ENCODE results near the gene PLXDC1. TPM values are rescaled to one million over a fixed set of nuclear protein-coding genes. Genes with fewer than 3 reads are reported as not detected.

The PLXDC1 gene
- total RNA-seq, 1 donor from 2014 or later, result 37.4 TPM

DNA sequence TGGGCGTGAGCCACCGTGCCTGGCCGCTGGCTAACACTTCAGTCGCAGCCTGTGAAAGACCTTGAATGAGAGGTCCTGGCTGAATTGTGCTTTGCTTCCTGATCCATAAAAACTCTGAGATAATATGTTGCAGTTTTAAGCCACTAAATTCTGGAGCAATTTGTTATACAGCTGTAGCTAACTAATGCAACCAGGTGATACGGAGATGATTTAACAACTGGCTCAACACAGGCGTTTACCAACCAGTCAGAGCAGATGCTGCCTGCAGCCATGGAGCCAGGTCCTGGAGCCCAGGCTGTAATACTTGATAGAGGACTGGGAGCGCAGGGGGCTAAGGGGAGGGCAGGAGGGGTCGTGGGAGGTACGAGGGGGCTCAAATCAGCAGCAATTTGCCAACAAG, 50.9 kb downstream of the PLXDC1 start:
- peaks cover 28% of the 10 kb centered on the region for H3K4me1 Mint-ChIP-seq (ENCODE audit: low read depth)

DNA sequence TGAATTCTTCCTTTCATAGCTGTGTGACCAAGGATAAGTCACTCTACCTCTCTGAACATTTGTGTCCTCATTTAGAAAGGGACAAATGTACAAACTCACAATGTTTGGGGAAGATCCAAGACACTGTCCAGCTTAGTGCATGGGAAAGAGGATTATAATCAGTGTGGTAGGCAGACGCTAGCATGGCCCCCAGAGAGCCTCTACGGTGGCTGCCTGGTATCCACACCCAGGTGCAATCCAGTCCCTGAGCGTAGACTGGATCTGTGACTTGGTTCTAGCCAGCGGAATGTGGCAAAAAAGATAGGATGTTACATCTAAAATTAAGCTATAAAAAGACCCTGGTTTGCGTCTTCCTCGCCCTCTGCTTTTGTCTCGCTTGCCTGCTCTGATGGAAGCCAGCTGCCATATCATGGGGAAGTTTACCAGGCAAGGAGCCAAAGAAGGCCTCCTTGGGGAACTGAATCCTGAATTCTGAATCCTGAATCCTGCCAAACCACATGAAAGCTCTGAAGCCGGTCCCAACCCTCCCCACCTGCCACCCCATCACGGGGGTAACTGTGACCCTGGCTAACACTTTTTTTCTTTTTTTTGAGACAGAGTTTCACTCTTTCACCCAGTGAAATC, 51.7 kb downstream of the PLXDC1 start:
- Mint-ChIP-seq H3K36me3 (ENCODE audit: low read depth) (no peaks in the 10 kb centered on the region), H3K9me3 (ENCODE audit: low read depth) (no peaks in the 10 kb centered on the region), H3K4me1 (ENCODE audit: low read depth) (peaks cover 34% of the 10 kb centered on the region), H3K27ac (ENCODE audit: unreplicated experiment) (peak overlapping the region; percentile 66), H3K27me3 (ENCODE audit: low read depth) (no peaks in the 10 kb centered on the region), H3K4me3 (ENCODE audit: unreplicated experiment) (no peak overlapping the region)
- DNase-seq (ENCODE audit: low spot score), result no peak
- TF ChIP-seq, protein P1, sequence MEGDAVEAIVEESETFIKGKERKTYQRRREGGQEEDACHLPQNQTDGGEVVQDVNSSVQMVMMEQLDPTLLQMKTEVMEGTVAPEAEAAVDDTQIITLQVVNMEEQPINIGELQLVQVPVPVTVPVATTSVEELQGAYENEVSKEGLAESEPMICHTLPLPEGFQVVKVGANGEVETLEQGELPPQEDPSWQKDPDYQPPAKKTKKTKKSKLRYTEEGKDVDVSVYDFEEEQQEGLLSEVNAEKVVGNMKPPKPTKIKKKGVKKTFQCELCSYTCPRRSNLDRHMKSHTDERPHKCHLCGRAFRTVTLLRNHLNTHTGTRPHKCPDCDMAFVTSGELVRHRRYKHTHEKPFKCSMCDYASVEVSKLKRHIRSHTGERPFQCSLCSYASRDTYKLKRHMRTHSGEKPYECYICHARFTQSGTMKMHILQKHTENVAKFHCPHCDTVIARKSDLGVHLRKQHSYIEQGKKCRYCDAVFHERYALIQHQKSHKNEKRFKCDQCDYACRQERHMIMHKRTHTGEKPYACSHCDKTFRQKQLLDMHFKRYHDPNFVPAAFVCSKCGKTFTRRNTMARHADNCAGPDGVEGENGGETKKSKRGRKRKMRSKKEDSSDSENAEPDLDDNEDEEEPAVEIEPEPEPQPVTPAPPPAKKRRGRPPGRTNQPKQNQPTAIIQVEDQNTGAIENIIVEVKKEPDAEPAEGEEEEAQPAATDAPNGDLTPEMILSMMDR (IDR thresholded peaks at IDR 0.05), result no peak

More for the DNA sequence above, 50.9 kb downstream of the PLXDC1 start:
- Mint-ChIP-seq H3K36me3 (ENCODE audit: low read depth) (no peaks in the 10 kb centered on the region), H3K9me3 (ENCODE audit: low read depth) (no peaks in the 10 kb centered on the region), H3K27me3 (ENCODE audit: low read depth) (no peaks in the 10 kb centered on the region), H3K4me3 (ENCODE audit: unreplicated experiment) (no peak overlapping the region), H3K27ac (ENCODE audit: unreplicated experiment) (no peak overlapping the region)
- DNase-seq (ENCODE audit: low spot score), result no peak
- TF ChIP-seq, protein P1 (IDR thresholded peaks at IDR 0.05), result no peak

DNA sequence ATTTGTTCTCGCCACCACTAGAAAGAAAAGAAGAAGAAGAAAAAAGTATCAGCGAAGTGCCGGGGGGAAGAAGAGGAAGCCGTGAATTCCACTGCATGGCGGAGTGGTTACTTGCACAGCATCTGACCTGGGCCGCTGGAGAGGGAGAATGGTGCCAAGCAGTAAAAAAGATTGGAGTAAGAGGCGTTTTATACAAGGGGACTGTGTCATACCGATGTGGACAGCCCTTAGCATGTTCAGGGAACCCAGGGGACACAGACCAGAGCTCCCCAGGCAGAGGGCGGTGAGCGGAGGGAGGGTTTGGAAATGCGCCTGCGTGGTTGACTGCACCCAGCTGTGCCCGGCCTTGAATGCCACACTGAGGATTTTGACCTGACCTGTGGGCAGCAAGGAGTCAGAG, 52.8 kb downstream of the PLXDC1 start:
- Mint-ChIP-seq H3K36me3 (ENCODE audit: low read depth) (no peaks in the 10 kb centered on the region), H3K27ac (ENCODE audit: unreplicated experiment) (peak overlapping the region; percentile 0), H3K4me3 (ENCODE audit: unreplicated experiment) (no peak overlapping the region)

DNA sequence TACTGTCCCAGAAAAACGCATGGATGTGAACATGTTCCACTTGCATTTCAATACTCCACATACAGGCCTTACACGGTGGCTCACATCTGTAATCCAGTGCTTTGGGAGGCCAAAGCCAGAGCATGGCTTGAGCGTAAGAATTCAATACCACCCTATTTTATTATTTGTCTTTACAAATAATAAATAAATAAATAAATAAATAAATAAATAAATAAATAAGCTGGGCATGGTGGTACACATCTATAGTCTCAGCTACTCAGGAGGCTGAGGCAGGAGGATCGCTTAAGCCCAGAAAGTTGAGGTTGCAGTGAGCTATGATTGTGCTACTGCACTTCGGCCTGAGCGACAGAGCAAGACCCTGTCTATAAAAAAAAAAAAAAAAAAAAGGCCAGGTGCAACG, 53.9 kb downstream of the PLXDC1 start:
- no peaks in the 10 kb centered on the region for H3K9me3 Mint-ChIP-seq (ENCODE audit: low read depth)
- peaks cover 39% of the 10 kb centered on the region for H3K4me1 Mint-ChIP-seq (ENCODE audit: low read depth)
- DNase-seq (ENCODE audit: low spot score), result no peak
- H3K27ac Mint-ChIP-seq (ENCODE audit: unreplicated experiment), result no peak overlapping the region
- H3K4me3 Mint-ChIP-seq (ENCODE audit: unreplicated experiment), result no peak overlapping the region
- H3K36me3 Mint-ChIP-seq (ENCODE audit: low read depth), result no peaks in the 10 kb centered on the region
- H3K27me3 Mint-ChIP-seq (ENCODE audit: low read depth), result no peaks in the 10 kb centered on the region
- TF ChIP-seq, protein P1 (IDR thresholded peaks at IDR 0.05), result no peak

More for the DNA sequence above, 52.8 kb downstream of the PLXDC1 start:
- no peaks in the 10 kb centered on the region for H3K27me3 Mint-ChIP-seq (ENCODE audit: low read depth)
- H3K4me1 Mint-ChIP-seq (ENCODE audit: low read depth), result peaks cover 33% of the 10 kb centered on the region
- H3K9me3 Mint-ChIP-seq (ENCODE audit: low read depth), result no peaks in the 10 kb centered on the region
- no peak for DNase-seq (ENCODE audit: low spot score)
- TF ChIP-seq, protein P1 (IDR thresholded peaks at IDR 0.05), result no peak

GRCh38 chr17:39097150-39097519, 54.3 kb downstream of the PLXDC1 start:
- Mint-ChIP-seq H3K4me1 (ENCODE audit: low read depth) (peaks cover 43% of the 10 kb centered on the region), H3K27ac (ENCODE audit: unreplicated experiment) (no peak overlapping the region), H3K4me3 (ENCODE audit: unreplicated experiment) (no peak overlapping the region), H3K9me3 (ENCODE audit: low read depth) (no peaks in the 10 kb centered on the region), H3K27me3 (ENCODE audit: low read depth) (no peaks in the 10 kb centered on the region), H3K36me3 (ENCODE audit: low read depth) (no peaks in the 10 kb centered on the region)
- no peak for DNase-seq (ENCODE audit: low spot score)
- TF ChIP-seq, protein P1 (IDR thresholded peaks at IDR 0.05), result no peak

Measured in chondrocyte (in vitro differentiated cells).